HG03025 (cell line): ENCODE results near the gene CREBL2.
"Not testable (repeated sequence)": the region's sequence is repeated elsewhere in the genome, so short reads cannot be mapped to it uniquely, and the experiment has no call there.

ENCODE experiments used
- ATAC-seq: cut with Tn5 transposase; IDR thresholded peaks from one replicate; pipeline ENCODE4 v1.9.1; 2021; ENCODE audit warnings: mild to moderate bottlenecking, moderate library complexity; ENCODE audit not compliant: unreplicated experiment, low FRiP score

Gene CREBL2

DNA sequence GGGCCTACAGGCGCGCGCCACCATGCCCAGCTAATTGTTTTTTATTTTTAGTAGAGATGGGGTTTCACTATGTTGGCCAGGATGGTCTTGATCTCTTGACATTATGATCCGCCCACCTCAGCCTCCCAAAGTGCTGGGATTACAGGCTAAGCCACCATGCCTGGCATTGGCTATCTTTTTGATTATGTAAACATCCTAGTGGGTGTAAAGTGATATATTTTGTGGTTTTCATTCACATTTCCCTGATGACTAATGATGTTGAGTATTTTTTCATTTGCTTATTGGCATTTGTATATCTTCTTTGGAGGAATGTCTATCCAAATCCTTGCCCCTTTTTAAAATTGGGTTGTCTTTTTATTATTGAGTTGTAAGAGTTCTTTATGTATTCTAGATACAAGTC is 16.3 kb downstream of the CREBL2 start:
- no peak for ATAC-seq

DNA sequence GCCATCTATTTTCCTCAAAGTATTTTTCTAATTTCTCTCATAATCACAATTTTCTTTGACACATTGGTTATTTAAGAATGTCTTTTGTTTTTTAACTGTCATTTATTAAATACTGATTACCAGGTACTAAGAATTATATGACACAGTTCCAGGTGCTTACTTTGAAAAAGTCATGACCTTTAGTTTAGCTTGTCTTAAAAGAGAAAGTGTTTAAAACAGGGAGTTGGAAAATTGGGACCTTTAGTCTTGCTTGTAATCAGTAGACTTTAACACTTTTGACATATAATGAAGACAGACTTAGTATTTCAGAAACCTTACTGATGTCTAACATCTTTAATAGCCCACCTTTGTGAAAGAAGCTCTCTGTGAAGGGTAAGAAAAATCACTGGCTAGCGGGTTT is 19.2 kb downstream of the CREBL2 start:
- ATAC-seq, result no peak

DNA sequence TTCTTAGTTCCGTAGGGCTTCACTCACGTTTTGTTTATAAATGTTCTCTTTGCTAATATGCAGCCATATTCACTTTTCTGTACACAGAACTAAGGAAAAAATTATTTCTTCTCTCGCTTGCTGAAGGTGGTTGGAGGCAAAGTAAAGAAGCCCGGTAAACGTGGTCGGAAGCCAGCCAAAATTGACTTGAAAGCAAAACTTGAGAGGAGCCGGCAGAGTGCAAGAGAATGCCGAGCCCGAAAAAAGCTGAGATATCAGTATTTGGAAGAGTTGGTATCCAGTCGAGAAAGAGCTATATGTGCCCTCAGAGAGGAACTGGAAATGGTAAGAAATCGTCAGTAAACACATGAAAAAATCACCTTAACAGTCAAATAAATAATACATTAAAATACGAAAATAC is 24.0 kb downstream of the CREBL2 start:
- ATAC-seq, result no peak

DNA sequence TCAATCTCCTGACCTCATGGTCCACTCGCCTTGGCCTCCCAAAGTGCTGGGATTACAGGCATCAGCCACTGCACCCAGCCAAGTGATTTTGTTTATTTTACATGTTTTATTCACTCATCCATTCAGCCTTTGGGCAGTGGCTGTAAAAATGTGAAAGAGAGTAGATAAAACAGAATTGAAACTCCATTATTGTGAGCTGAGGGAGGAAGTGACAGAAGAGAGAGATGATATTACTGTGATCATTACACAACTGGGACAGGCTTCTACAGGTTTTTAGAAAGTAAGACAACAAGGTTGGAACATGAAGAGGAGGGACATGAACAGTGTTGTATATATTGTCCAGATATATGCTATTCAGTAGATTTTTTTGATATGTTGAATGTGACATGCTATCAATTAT is 25.0 kb downstream of the CREBL2 start:
- no peak for ATAC-seq

DNA sequence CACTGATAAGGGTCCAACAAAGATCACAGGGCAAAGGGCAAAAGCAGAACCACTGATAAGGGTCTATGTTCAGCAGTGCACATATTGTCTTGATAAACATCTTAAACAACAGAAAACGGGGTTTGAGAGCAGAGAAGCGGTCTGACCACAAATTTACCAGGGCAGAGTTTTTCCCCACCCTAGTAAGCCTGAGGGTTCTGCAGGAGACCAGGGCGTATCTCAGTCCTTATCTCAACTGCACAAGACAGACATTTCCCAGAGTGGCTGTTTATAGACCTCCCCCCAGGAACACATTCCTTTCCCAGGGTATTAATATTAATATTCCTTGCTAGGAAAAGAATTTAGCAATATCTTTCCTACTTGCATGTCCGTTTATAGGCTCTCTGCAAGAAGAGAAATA is 28.3 kb downstream of the CREBL2 start:
- not testable (repeated sequence) for ATAC-seq

DNA sequence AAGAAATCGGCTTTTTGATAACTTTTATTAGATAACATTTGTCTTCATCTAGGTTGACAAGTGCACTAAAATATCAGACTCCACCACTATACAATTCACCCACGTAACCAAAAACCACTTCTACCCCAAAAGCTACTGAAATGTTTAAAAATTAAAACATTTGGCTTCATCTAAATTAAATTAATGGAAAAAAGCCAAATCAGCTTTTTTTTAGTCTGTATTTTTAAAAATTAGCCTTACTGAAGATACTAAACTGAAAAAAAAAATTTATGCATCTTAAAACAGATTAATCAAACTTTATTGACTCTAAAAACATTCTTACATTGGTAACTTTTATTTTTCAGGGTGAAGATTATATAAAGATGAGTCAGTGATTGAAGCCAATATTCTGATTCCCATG is 30.0 kb downstream of the CREBL2 start:
- ATAC-seq, result no peak

DNA sequence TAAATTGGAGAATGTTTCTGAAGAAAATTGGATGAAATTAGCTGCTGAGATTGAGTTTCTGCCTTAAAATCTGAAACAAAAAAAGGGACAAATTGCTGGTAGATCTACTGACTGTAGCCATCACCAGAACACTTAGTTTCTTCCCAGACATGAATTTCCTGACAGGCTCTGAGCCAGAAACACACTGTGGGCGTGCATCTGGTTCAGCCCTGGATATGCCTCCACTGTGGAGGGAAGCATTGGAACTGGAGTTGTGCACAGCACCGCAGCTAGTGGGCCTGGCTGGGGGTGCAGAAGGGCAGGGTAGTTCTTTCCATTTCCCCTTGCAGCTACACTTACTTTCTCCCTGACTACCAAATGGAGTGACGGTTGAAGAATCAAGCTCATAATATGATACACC is 31.2 kb downstream of the CREBL2 start:
- ATAC-seq, result no peak

DNA sequence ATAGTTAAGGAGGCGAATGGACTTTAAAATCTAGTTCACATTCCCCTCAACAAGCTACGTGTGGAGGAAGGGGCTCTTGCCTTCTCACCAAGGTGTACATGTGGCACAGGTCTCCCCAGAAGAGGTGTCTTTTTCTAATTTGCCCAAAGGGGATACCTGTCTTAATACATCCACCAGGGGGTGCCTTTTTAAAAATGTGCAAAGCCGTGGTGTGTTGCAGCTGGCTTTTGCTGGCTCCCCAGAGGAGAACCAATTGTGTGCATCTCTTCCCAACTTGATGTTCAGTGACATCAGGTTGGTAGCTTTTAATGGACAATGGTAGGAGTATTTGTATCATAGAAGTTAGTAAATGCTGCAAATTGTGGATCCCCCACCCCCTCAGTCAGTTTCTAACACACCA is 33.8 kb downstream of the CREBL2 start:
- ATAC-seq, result no peak

DNA sequence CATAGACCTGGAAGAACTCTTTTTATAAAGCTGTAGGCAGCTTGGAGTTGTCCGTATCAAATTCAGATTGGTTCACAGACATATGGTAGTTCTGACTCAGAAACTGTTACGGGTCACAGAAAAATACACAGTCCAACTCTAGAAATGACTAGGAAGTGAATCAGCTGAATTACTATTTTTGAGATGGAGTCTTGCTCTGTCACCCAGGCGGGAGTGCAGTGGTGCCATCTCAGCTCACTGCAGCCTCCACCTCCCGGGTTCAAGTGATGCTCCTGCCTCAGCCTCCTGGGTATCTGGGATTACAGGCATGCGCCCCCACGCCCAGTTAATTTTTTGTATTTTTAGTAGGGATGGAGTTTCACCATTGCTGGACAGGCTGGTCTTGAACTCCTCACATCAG is 34.3 kb downstream of the CREBL2 start:
- ATAC-seq, result peak; percentile 60

DNA sequence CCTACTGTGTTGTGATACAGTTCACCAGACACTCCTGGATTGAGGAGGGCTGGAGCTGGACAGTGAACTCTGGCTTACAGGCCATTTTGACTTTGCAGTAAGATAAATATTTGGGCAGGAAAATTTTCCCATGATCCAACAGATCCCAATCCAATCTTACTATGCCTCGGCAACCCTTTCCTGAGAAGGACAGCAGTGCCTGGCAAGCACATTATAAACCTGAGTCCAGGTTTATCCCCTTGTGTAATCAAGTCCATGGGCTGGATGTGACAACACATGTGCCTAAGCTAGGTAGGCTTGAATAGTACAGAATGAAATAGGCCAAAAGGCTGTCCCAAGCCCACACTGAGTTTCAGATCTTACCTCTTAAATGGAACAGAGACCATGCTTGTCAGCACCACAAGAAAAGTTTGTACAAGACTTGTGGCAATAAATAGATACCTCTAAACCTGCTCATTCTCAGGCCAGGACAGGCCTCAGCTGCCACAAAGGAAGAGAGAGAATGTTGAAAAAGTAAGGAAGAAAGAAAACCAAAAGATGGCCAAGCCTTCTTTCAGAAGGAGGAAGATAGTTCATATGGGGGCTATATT is 34.9 kb downstream of the CREBL2 start:
- no peak for ATAC-seq

DNA sequence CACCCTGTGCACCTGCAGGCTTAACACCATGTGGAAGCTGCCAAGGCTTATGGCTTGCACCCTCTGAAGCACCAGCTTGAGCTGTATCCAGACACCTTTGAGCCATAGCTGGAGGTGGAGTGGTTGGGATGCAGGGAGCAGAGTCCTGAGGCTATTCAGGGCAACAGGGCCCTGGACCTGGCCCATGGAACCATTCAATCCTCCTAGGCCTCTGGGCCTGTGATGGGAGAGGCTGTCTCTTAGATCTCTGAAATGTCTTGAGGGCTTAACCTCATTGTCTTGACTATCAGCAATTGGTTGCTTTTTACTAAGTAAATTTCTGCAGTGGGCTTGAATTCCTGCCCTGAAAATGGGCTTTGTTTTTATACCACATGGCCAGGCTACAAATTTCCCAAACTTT is 36.6 kb downstream of the CREBL2 start:
- ATAC-seq, result no peak

DNA sequence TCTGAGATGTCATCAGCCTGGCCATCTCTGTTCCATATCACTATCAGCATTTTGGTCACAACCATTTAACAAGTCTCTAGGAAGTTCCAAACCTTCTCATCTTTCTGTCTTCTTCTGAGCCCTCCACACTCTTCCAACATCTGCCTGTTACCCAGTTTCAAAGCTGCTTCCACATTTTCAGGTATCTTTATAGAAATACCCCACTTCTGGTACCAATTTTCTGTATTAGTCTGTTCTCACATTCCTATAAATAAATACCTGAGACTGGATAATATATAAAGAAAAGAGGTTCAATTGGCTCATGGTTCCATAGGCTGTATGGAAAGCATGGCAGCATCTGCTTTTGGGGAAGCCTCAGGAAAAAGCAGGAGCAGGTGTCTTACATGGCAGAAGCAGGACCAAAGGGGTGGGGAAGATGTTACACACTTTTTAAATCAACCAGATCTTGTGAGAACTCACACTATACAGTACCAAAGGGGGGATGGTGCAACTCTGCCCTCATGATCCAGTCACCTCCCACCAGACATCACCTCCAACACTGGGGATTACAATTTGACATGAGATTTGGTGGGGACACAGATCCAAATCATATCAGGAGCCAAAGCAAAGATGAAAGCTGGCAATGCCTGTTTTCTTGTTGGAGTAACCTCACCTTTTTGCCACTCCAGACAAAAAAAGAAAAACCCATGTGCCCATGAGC is 37.4 kb downstream of the CREBL2 start:
- no peak for ATAC-seq

DNA sequence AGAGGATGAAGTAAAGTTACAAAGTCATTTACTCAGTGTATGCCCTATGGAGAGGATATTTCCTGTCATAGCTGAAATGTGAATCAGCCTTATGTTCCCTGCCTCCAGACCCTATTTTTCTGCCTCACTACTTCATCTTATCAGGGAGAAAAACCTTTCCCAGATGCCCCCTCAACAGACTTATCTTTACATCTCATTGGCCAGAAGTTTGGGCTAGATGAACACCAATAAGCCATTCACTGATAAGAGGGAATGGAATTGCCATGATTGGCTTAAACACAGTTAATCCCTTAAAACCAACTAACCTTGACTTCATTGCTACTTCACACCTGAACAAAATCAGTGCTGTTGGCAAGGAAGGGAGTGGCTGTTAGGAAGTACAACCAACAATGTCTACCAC is 40.1 kb downstream of the CREBL2 start:
- no peak for ATAC-seq

DNA sequence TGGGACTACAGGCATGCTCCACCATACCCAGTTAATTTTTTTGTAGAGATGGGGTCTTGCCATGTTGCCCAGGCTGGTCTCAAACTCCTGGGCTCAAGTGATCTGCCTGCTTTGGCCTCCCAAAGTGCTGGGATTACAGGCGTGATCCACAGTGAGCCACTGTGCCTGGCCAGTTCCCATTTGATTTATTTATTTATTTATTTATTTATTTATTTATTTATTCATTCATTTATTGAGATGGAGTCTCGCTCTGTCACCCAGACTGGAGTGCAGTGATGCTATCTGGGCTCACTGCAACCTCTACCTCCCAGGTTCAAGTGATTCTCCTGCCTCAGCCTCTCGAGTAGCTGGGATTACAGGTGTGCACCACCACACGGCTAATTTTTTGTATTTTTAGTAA is 41.0 kb downstream of the CREBL2 start:
- not testable (repeated sequence) for ATAC-seq

DNA sequence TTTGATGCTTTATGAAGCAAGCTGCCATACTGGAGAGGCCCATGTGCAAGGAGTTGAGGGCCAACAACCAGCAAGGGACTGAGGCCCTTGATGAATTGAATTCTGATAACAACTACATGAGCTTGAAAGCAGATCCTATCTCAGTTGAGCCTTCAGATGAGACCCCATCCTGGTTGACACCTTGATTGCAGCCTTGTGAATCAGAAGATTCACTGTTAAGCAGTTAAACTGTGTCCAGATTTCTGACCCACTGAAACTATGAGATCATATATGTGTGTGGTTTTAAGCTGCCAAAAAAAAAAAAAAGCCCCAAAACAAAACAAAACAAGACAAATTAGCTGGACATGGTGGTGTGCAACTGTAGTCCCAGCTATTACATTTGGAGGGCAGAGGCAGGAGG is 42.2 kb downstream of the CREBL2 start:
- no peak for ATAC-seq

DNA sequence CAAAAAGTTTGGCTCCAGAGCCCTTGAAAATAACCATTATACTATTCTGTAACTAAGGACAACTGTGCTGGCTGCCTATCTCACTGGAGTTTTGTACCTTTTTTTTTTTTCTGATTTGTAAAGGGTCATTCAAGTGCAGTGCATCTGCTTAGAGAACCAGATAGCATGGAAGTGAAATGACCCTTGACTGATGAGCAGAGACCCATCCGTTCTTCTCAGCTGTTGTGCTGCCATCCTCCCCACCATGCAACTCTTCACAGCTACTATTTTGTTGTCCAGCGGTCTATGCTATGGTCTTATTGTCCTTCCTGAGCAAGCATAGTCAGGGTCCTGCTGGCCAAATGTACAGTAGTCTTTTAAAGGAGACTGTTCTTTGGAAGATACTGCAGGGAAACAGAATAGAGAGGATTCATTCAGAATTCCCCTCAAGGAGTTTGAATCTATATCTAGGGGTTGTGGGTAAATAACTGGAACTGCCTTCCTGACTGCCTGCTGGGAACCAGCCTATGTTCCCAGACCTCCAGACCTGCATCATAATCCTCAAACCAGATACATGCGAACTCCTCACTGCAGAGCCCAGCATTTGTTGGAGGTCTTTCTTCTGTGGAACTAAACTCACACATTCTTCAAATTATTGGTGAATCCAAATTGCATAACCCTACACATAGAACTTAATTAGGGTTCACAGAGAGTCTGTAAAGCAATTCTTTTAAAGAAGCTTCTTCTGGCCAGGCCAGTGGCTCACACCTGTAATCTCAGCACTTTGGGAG is 43.2 kb downstream of the CREBL2 start:
- no peak for ATAC-seq

DNA sequence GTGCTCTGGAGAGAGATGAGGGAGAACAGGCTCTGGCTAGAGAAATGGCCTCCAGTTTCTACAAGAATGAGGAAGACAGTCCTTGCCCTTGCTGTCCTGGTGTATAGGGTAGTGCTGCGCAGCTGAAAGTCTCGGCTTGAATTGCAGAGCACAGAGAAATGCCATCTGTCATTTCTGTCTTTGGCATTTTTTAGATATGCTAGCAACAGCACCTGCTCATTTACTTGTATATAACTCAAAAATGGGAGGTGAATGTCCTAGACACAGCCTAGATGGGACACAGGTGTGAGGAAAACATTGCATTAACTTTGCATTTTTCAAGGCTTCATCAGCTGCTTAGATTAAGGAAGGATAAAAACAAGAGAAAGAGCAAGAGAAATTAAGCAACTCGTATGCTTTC is 48.5 kb downstream of the CREBL2 start:
- no peak for ATAC-seq

DNA sequence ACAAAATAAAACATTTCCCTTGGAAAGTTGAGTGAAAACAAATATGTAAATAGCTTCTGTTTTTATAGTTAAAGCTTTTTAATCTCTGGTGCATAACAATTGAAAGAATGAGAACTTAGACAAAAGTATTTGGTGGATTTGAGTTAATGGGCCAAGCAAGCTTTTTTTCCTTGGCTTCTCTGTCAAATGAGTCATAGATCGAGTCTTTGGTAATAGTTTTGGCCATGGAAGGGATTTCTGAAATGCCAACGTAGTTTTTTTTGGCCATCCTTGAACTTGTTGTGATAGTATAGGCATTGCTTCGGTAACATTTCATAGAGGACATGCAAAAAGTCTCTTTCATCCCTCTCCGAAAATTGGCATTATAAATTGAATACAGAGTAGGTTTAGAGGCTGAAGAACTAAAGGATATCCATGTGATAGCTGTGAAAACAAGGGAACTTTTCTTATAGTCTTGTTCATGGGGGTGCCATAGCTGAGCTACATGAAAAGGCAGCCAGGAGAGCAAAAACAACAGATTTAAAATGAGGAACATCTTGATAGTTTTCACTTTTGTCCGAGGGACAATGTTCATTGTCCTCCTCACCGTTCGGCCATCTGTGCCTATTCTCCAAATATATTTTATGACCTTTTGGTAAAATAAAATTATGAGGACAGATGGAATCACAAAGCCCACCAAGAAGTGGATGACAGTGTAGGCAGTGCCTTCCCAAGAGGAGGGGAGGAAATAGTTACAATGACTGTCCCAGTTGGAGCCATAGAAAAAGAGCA is 49.6 kb downstream of the CREBL2 start:
- ATAC-seq, result no peak

DNA sequence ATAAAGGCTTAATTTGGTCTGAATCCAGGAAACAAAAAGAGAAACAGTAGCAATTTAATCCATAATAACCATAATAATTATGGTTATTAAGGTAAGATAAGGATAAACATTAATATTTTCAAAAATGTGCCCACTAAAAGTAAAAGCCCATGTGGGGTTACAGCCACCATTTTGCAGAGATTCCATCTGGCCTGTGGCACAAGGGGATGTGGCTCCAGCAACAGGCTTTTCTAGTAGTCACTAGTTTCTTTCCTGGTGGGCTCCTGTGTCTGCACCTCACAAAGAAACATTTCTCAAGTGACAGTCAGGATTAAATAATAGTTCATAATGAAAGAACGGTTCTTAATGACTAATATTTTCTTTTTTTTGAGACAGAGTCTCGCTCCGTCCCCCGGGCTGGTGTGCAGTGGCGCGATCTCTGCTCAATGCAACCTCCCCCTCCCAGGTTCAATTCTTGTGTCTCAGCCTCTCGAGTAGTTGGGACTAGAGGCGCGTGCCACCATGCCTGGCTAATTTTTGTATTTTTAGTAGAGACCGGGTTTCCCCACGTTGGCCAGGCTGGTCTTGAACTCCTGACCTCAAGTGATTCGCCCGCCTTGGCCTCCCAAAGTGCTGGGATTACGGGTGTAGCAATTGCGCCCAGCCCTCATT is 52.1 kb downstream of the CREBL2 start:
- no peak for ATAC-seq

DNA sequence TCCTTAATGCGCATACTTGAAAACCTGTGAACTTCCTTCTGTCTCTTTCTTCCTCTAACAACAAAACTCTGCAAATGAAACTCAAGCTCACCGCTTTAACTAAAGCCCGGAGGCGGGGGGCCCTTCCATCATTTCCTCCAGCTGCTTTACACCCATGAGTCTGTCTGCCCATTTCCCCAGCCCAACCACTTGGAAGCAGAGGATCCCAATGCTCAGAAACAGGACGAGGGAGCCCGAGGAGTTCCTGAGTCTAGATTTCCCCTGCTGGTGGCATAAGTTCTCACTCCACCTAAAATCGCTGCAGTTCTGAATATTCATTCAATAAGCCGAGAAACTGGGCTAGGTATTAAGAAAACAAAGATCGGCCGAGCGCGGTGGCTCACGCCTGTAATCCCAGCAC is 53.5 kb downstream of the CREBL2 start:
- ATAC-seq, result no peak

DNA sequence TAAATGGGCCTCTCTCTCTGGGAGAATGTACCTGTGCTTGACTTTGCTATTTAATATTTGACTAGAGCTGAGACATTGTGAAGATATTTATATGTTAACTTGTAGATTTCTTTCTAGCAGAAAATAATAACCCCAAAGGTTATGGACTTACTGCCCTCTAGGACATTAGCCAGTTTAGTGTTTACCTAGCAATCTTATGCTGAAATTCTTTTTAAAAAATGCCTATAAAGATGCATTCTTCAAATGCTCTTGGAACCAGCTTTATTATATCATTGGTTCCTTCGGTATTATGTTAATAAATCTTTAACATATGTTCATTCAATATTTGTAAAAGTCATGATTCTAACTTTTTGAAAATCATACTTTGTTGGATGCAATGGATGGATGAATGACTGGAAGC is 56.3 kb downstream of the CREBL2 start:
- ATAC-seq, result no peak
